NCI-H128 (cell line): ENCODE measurements around the gene RNF126.
"Not testable (repeated sequence)": the region's sequence is repeated elsewhere in the genome, so short reads cannot be mapped to it uniquely, and the experiment has no call there.

ENCODE experiments used
- DNase-seq: peaks from one replicate; lab custom pipeline; 2025; ENCODE audit not compliant: unreplicated experiment; lab: John Stamatoyannopoulos, UW

The RNF126 gene

DNA sequence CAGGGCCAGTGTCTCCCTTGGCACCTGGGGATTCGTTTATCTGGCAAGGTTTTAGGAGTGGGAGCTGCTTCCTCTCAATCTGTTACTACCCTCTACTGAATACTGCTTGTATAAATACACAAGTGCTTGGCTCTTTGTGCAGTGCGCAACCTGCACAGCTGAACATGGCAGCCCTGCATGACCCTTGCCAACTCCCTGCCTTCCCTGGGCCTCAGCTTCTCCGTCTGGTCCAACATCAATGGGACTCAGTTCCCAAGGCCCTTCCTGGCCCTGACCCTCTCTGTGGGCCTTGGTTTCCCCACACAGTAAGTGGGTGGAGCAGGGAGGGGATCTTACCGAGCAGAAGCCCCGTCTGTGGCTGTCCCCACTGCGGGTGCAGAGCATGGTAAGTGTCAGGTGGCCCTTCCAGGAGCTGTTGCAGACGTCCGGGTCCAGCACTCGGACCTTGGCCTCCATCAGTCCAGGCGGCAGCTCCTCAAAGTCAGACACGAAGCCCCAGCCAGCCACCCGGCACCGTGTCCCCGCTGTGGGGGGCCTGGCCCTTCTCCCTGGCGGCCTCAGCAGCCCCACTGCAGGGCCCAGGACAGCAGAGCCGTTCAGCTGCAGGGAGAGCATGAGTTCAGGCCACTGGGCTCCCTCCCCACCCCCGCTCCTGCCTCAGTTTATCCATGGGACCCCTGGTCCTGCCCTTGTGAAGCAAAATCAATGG is 23.7 kb upstream of the RNF126 start:
- no peak for DNase-seq

DNA sequence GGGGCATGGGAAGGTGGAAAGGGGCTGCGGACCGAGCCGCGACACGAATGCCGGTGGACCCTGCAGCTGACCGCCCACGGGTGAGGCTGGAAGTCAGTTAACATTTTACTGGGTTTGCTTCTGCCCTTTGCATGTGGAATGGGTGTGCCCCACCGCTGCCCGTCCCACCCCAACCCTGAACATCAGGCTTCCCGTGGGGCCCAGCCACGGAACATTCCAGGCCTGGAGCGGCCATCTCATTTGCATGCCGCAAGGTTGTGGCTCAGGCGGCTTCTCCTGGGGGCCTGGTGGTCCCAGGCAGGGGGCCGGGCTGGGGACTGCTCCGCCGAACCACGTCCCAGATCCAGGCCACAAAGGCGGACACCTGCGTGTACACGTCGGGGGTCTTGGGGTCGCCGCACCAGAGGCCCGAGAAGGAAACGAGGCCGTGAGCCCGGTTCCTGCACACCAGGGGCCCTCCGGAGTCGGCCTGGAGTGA is 22.5 kb upstream of the RNF126 start:
- no peak for DNase-seq

DNA sequence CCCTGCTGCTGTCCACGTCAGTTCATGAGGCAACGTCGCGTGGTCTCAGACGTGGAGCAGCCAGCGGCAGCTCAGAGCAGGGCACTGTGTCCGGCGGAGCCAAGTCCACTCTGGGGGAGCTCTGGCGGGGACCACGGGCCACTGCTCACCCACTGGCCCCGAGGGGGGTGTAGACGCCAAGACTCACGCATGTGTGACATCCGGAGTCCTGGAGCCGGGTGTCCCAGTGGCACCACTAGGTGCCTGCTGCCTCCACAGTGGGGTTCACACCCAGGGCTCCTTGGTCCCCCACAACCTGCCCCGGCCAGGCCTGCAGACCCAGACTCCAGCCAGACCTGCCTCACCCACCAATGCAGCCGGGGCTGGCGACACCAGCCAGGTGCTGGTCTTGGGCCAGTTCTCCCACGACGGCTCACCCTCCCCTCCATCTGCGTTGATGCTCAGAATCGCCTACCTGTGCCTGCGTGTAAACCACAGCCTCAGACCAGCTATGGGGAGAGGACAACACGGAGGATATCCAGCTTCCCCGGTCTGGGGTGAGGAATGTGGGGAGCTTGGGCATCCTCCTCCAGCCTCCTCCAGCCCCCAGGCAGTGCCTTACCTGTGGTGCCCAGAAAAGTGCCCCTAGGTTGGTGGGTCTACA is 19.8 kb upstream of the RNF126 start:
- DNase-seq: no peak

DNA sequence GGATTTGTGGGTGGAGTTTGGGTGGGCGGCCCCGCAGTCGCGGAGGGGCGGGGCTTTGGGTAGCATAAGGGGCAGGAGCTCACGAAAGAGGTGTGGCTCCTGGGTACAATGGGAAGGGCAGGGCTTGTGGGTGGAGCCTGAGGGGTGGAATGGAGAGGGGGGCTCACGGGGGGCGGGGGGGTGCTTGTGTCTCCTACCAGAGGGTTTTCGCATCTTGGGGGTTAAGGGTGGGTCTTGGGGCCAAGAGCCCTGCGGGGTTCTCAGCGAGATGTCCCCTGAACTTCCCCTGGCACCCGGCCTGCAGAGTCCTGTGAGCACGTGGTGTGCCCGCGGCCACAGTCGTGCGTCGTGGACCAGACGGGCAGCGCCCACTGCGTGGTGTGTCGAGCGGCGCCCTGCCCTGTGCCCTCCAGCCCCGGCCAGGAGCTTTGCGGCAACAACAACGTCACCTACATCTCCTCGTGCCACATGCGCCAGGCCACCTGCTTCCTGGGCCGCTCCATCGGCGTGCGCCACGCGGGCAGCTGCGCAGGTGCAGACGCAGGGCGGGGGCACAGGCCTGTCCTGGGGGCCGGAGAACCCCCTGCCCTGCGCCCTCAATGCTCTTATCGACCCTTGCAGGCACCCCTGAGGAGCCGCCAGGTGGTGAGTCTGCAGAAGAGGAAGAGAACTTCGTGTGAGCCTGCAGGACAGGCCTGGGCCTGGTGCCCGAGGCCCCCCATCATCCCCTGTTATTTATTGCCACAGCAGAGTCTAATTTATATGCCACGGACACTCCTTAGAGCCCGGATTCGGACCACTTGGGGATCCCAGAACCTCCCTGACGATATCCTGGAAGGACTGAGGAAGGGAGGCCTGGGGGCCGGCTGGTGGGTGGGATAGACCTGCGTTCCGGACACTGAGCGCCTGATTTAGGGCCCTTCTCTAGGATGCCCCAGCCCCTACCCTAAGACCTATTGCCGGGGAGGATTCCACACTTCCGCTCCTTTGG is 18.3 kb upstream of the RNF126 start:
- no peak for DNase-seq

DNA sequence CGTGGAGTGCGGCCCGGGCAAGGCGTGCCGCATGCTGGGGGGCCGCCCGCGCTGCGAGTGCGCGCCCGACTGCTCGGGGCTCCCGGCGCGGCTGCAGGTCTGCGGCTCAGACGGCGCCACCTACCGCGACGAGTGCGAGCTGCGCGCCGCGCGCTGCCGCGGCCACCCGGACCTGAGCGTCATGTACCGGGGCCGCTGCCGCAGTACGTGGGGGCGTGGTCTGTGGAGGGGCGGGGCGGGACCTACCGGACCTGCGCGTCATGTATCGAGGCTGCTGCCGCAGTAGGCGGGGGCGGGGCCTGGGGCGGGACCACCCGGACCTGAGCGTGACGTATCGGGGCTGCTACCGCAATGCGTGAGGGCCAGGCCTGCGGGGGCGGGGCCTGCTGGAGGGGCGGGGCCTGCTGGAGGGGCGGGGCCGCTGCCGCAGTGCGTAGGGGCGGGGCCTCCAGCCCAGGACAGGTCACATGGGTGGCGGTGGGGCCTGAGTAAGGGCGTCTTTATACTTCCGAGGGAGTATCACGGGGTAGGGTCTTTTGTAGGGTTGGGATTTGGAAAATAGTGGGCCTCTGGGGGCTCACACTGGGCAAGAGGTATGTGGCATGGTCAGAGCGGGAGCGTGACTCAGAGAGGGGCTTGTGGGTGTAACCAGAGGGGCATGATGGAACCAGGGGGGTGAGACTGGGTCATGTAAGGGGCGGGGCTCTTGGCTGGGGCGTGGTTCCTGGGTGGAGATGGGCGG is 17.4 kb upstream of the RNF126 start:
- peak; percentile 82 for DNase-seq

DNA sequence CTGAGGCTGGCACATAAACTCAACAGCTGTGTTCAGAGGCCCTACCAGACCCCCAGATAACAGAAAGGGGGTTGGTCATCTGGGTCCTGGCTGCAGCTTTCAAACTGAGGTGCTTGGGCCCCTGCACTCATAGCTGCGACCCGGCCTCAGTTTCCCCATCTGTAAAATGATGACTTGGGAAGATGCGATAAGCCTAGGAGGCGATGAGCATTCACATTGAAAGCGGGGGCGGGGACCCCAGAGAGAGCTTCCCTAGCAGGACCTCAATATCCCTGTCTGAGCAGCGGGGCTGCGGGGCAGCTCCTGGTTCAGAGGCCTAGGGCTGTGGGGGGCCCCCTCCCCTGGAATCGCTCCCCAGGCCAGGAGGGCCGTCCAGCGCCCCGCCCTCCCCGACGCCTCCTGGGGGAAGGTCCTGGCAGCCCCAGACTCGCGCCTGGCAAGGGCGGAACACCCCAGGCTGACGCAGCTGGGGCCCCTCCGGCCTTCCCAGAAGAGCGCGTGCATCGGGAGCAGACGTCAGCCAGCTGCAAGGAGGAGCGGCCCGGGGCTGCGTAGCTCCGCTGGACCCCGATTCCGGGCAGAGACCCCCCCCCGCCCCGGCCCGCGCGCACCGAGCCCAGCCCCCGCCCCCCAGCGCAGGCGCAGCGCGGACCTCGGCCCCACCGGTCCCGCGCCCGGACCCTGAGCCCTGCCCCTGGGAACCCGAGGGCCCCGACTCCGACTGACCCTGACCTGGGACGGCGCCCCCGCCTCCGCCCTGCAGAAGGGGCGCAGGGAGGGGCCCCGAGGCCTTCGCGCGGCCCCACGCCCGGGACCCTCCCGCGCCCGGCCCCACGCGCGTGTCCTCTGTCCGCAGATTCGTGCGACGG is 16.6 kb upstream of the RNF126 start:
- DNase-seq: no peak

DNA sequence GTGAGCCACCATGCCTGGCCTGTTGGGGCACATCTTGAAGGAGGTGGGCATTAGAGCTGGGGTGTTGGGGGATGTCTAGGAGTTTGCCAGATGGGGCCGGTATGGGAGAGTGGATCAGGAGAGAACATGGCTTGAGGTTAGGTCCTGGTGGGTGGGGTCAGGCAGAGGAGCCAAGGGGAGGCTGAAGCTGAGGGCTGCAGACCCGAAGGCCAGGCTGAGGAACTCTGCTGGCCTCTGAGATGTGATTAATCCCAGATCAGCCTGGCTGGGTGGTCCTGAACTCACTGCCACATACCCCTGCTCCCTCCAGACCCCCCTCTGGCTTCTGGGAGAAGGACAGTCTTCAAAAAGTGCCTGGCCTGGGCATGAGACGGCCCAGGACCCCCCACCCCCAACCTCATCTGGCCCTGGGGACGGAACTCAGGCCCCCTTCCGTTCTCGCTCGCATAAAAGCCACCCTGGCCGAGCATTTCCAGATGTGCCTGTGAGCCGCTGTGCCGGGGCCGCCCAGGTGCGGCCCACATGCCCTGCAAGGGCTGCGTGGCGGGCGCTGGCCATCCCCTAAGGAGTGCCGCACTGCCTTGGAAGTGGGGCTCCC is 15.9 kb upstream of the RNF126 start:
- DNase-seq: no peak

DNA sequence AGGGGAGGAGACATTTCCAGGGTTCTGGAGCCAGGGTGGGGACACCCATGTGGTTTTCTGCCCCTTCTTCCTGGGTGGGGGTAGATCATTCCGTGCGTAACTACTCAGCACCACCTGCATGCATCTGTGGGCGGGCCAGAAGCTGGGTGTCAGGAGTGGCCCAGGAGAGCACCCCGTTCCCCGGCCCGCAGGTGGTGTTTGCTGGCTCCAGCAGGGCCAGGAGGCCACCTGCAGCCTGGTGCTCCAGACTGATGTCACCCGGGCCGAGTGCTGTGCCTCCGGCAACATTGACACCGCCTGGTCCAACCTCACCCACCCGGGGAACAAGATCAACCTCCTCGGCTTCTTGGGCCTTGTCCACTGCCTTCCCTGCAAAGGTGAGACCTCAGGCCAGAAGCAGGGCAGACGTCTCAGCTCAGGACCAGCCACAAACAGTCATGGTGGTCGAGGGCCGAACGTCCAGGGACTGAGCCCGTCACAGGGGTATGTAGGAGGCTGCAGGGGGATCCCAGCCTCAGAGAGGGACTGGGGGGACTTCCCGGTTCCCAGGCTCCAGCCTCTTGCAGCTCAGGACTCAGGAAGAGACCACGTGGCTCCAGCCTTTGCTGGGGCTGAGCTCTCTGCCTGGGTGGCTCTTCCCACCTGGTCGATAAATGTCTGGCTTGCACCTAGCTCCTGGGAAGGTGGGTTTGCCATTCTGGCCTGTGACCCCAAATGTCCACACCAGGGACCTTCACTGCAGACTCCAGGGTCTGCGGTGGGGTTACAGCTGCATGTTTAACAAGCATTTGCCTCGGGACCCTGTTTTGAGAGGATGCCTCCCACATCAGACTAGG is 14.8 kb upstream of the RNF126 start:
- no peak for DNase-seq

DNA sequence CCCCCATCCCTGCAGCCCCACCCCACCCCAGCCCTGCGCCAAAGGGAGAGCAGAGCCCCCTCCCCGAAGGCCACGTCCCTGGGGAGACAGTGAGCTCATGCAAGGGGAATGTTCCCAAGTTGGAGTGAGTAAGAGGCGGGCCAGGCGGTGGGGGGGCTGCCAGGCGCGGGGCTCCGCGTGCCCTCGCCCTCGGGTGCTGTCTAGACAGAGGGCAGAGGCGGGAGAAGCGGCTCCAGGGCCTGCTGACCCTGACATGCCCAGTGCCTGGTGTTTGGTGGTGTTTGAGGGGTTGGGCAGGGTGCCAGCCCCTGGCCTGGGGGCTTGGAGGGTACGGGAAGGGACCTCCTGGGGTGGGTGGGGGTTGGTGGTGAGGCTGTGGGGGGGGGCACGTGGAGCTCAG is 14.2 kb upstream of the RNF126 start:
- DNase-seq: no peak

DNA sequence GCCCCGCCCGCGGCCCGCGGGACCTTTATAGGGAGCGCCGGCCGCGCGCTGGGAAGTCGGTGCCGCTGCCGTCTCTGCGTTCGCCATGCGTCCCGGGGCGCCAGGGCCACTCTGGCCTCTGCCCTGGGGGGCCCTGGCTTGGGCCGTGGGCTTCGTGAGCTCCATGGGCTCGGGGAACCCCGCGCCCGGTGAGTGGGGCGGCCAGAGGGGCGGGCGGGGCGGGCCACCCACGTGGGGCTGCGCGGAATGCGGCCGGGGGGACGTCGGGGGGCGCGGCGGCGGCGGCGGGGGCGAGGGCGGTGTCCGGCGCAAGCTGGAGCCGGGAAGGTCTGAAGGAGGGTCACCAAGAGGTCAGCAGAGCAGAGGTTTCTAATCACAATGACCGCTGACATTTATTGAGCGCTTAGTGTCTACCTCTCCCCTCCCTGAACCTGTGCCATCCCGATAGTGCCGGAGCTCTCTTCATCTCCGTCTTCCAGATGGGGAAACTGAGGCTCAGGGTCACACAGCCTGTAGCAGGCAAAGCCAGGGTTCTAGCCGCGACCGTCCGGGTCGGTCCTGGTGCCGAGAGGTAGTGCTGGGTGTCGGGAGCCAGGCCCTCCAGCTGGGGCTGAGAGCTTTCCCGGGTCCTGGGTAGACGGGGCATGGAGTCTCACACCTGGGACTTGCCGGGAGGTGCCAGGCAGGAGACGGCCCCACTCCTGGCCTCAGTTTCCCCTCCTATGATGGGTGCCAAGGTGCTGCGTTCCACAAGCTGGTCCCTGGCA is 13.5 kb upstream of the RNF126 start, which contains the start of gene FSTL3:
FSTL3 (plus strand) TSS at position 54 of the 767 bp plus-strand sequence; CDS start at position 86, 32 bp downstream.
- no peak for DNase-seq

DNA sequence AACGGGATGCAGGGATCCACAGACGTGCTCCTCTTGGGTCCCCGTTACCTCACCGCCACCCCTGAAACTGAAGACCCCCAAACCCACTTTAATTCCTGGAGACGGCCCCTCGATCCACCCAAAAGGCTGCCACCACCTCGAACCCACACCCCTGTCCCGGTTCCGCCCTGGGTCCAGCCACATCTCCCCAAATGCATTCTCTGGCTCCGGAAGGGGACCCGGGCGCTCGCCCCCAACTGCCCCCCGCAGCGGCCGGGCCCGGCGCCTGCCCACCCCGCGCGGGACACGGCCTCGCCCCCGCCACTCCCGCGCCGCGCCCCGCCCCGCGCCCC is 13.0 kb upstream of the RNF126 start:
- no peak for DNase-seq

DNA sequence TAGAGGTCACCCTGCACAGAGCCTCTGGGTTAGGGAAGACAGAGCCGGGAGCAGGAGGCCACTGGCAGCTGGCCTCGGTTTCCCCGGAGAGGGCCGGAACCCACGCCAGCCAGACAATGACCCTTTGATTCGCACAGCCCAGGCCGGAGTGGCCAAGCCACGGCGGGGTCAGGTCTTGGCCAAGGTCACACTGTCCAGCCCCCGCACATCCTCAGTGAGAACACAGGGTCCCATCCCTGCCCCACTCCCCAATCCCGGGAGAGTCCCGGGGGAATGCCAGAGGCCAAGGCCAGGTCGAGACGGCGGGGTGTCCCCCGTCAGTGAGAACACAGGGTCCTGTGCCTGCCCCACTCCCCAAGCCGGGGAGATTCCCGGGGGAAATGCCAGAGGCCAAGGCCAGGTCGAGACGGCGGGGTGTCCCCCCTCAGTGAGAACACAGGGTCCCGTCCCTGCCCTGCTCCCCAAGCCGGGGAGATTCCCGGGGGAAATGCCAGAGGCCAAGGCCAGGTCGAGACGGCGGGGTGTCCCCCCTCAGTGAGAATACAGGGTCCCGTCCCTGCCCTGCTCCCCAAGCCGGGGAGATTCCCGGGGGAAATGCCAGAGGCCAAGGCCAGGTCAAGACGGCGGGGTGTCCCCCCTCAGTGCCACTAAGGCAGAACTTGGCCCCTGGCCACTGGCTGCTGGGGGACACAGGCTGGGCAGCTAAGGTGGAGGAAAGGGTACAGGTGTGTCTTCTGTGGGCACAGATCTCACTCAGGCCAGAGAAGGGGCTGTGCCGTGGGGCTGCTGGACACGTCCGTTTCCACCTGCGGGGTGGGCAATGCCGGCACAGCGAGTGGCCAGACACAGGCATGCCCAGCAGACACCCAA is 11.5 kb upstream of the RNF126 start:
- DNase-seq: no peak

DNA sequence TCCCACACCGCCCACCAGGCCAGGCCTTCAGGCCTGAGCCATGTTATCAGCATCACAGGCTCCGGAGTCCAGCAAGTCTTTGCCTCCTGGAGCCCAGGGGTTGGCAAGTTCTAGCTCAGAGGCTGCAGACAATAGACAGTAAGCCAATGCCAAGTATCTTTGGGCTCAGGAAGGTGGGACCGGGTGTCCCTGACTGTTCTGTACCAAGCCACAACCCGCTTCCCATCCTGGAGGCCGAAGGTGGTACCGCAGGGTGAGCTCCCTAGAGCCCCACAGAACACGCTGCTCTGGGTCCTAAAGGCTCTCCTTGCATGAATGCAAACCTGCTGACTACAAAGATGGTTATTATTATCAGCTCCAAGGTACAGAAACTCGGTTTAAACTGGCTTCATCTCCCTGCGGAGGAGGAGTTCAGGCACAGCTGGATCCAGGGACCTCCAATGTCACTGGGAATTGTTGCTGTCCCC is 7.6 kb upstream of the RNF126 start:
- DNase-seq: no peak

DNA sequence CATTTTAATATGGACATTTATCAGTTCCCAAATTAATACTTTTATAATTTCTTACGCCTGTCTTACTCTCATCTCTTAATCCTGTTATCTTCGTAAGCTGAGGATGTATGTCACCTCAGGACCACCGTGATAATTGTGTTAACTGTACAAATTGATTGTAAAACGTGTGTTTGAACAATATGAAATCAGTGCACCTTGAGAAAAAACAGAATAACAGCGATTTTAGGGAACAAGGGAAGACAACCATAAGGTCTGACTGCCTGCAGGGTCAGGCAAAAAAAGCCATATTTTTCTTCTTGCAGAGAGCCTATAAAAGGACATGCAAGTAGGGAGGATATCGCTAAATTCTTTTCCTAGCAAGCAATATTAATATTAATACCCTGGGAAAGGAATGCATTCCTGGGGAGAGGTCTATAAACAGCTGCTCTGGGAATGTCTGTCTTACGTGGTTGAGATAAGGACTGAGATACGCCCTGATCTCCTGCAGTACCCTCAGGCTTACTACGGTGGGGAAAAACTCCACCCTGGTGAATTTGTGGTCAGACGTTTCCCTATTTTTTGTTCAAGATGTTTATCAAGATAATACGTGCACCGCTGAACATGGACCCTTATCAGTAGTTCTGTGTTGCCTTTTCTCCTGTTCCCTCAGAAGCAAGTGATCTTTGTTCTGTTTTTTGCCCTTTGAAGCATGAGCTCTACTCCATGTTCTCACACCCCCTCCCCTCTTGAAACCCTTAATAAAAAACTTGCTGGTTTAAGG is 5.8 kb upstream of the RNF126 start:
- DNase-seq: not testable (repeated sequence)

DNA sequence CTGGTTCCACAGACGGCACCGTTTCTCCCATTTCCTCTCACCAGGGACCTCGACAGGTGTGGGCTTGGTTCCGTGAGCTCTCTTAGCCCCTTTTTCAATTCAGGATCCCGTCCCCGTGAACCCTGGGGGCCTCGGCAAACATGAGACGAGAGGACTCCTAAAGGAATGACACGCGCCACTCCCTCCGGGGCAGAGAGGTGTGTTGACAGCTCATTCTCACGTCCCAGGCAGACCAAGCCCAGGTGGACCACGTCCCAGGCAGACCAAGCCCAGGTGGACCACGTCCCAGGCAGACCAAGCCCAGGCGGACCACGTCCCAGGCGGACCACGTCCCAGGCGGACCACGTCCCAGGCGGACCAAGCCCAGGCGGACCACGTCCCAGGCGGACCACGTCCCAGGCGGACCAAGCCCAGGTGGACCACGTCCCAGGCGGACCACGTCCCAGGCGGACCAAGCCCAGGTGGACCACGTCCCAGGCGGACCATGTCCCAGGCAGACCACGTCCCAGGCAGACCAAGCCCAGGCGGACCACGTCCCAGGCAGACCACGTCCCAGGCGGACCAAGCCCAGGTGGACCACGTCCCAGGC is 4.1 kb upstream of the RNF126 start:
- DNase-seq: not testable (repeated sequence)
